Measurements from ENCODE around the gene MUC3A.
A peak's percentile ranks its signal among the peaks of the same experiment; 100 is the strongest.
"Not testable (repeated sequence)": the region's sequence is repeated elsewhere in the genome, so short reads cannot be mapped to it uniquely, and the experiment has no call there.

MUC3A gene

DNA sequence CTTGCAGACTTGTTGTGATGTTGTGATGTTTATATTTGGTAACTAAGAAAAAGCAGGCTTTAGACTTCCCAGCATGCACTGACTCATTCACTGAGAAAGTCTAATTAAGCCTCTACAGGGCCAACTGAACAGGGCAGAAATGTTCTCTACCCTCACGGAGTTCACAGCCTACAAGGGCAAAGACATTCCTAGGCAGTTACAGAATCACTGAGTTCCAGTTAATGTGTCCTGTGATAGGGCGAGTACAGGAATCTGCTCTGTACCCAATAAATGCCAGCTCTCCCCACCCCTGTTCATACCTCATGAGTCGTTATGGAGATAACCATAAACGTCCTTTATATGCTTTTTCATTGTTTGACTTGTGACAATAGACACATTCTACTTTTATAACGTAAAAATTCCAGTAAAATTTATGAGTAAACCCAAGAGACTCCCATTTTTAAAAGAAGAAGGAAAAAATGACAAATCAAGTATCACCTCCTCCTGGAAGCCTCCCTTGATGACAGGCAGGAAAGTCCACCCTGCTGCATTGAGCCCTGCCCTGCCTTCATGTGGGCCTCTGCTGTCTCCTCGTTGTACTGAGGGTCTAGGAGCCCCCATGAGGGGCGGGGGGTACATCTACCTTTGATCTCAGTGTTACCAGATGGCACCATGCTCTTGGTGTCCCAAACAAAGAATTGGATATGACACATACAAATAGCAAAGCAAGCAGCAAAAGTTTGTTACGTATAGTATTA is 34.3 kb downstream of the MUC3A start:
- Histone ChIP-seq H3K4me1 (ENCODE audit: insufficient read depth, poor library complexity, severe bottlenecking) (peaks cover 3% of the 10 kb centered on the region), H3K27me3 (ENCODE audit: insufficient read depth, poor library complexity, severe bottlenecking) (no peaks in the 10 kb centered on the region), H3K27ac (ENCODE audit: poor library complexity, severe bottlenecking) (peak overlapping the region; percentile 68), H3K4me3 (ENCODE audit: severe bottlenecking) (no peak overlapping the region), H3K9me3 (ENCODE audit: severe bottlenecking) (no peaks in the 10 kb centered on the region), H3K36me3 (ENCODE audit: low read depth) (no peaks in the 10 kb centered on the region)
- peak; percentile 99 for ATAC-seq (ENCODE audit: low read depth)
- TF ChIP-seq, protein P1, sequence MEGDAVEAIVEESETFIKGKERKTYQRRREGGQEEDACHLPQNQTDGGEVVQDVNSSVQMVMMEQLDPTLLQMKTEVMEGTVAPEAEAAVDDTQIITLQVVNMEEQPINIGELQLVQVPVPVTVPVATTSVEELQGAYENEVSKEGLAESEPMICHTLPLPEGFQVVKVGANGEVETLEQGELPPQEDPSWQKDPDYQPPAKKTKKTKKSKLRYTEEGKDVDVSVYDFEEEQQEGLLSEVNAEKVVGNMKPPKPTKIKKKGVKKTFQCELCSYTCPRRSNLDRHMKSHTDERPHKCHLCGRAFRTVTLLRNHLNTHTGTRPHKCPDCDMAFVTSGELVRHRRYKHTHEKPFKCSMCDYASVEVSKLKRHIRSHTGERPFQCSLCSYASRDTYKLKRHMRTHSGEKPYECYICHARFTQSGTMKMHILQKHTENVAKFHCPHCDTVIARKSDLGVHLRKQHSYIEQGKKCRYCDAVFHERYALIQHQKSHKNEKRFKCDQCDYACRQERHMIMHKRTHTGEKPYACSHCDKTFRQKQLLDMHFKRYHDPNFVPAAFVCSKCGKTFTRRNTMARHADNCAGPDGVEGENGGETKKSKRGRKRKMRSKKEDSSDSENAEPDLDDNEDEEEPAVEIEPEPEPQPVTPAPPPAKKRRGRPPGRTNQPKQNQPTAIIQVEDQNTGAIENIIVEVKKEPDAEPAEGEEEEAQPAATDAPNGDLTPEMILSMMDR (IDR thresholded peaks at IDR 0.05; ENCODE audit: poor library complexity, severe bottlenecking), result no peak
- DNase-seq (ENCODE audit: low spot score), result no peak

DNA sequence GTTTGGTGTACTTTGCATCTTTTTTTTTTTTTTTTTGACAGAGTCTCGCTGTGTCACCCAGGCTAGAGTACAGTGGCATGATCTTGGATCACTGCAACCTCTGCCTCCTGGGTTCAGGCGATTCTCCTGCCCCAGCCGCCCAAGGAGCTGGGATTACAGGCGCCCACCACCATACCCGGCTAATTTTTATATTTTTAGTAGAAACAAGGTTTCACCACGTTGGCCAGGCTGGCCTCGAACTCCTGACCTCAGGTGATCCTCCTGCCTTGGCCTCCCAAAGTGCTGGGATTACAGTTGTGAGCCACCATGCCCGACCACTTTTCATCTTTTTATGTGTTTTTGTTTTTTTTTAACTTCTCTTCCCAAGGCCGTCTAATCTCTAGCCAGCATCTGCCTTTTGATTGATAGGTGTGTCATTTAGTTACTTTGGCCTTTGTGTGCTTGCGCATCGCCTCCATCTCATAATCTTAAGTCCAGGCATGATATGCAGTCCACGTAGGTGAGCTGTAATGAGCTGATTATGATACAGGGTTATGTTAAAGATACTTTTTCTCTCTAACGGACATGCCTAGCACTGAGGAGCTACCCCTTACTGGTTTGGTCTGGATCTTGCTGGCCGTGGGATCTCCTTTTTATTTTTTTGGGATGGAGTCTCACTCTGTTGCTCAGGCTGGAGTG is 35.0 kb downstream of the MUC3A start:
- peak overlapping the region; percentile 68 for H3K27ac ChIP-seq (ENCODE audit: poor library complexity, severe bottlenecking)
- not testable (repeated sequence) for H3K9me3 ChIP-seq (ENCODE audit: severe bottlenecking); DNase-seq (ENCODE audit: low spot score); H3K36me3 ChIP-seq (ENCODE audit: low read depth); ATAC-seq (ENCODE audit: low read depth); H3K27me3 ChIP-seq (ENCODE audit: insufficient read depth, poor library complexity, severe bottlenecking); H3K4me1 ChIP-seq (ENCODE audit: insufficient read depth, poor library complexity, severe bottlenecking); H3K4me3 ChIP-seq (ENCODE audit: severe bottlenecking)

DNA sequence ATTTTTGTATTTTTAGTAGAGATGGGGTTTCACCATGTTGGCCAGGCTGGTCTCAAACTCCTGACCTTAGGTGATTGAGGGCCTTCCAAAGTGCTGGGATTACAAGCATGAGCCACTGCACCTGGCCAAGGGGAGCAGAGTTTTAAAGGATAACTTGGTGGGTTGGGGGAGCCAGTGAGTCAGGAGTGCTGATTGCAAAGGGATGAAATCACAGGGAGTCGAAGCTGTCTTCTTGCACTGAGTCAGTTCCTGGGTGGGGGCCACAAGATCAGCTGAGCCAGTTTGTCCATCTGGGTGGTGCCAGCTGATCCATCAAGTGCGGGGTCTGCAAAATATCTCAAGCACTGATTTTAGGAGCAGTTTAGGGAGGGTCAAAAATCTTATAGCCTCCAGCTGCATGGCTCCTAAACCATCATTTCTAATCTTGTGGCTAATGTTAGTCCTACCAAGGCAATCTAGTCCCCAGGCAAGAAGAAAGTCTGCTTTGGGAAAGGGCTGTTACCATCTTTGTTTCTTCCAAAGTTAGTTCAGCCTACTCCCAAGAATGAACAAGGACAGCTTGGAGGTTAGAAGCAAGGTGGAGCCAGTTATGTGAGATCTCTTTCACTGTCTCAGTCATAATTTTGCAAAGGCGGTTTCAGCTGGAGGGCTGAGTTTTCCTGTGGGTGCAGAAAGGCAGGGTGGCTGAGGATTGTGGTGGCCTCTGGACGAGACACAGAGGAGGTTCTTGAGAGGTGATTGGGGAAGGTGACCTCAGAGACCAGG is 35.9 kb downstream of the MUC3A start:
- not testable (repeated sequence) for ATAC-seq (ENCODE audit: low read depth); H3K9me3 ChIP-seq (ENCODE audit: severe bottlenecking); H3K4me3 ChIP-seq (ENCODE audit: severe bottlenecking); DNase-seq (ENCODE audit: low spot score); H3K4me1 ChIP-seq (ENCODE audit: insufficient read depth, poor library complexity, severe bottlenecking); H3K36me3 ChIP-seq (ENCODE audit: low read depth); H3K27me3 ChIP-seq (ENCODE audit: insufficient read depth, poor library complexity, severe bottlenecking)
- H3K27ac ChIP-seq (ENCODE audit: poor library complexity, severe bottlenecking), result peak overlapping the region; percentile 68

DNA sequence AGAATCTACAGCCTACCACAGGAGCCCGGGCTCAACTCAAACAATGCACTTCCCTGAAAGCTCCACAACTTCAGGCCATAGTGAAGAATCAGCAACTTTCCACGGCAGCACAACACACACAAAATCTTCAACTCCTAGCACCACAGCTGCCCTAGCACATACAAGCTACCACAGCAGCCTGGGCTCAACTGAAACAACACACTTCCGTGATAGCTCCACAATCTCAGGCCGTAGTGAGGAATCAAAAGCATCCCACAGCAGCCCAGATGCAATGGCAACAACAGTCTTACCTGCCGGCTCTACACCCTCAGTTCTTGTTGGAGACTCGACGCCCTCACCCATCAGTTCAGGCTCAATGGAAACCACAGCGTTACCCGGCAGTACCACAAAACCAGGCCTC is 42.3 kb downstream of the MUC3A start:
- Histone ChIP-seq H3K27ac (ENCODE audit: poor library complexity, severe bottlenecking) (no peak overlapping the region), H3K4me1 (ENCODE audit: insufficient read depth, poor library complexity, severe bottlenecking) (no peaks in the 10 kb centered on the region), H3K36me3 (ENCODE audit: low read depth) (no peaks in the 10 kb centered on the region), H3K9me3 (ENCODE audit: severe bottlenecking) (no peaks in the 10 kb centered on the region), H3K27me3 (ENCODE audit: insufficient read depth, poor library complexity, severe bottlenecking) (no peaks in the 10 kb centered on the region), H3K4me3 (ENCODE audit: severe bottlenecking) (no peak overlapping the region)
- TF ChIP-seq, protein P1 (IDR thresholded peaks at IDR 0.05; ENCODE audit: poor library complexity, severe bottlenecking), result no peak
- DNase-seq (ENCODE audit: low spot score) (no peak), ATAC-seq (ENCODE audit: low read depth) (no peak)

DNA sequence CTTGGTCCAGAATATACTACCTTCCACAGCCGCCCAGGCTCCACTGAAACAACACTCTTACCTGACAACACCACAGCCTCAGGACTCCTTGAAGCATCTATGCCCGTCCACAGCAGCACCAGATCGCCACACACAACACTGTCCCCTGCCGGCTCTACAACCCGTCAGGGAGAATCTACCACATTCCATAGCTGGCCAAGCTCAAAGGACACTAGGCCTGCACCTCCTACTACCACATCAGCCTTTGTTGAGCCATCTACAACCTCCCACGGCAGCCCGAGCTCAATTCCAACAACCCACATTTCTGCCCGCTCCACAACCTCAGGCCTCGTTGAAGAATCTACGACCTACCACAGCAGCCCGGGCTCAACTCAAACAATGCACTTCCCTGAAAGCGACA is 42.9 kb downstream of the MUC3A start:
- H3K27me3 ChIP-seq (ENCODE audit: insufficient read depth, poor library complexity, severe bottlenecking); H3K9me3 ChIP-seq (ENCODE audit: severe bottlenecking); H3K4me1 ChIP-seq (ENCODE audit: insufficient read depth, poor library complexity, severe bottlenecking); H3K36me3 ChIP-seq (ENCODE audit: low read depth); ATAC-seq (ENCODE audit: low read depth); DNase-seq (ENCODE audit: low spot score); H3K4me3 ChIP-seq (ENCODE audit: severe bottlenecking); H3K27ac ChIP-seq (ENCODE audit: poor library complexity, severe bottlenecking): not testable (repeated sequence)

DNA sequence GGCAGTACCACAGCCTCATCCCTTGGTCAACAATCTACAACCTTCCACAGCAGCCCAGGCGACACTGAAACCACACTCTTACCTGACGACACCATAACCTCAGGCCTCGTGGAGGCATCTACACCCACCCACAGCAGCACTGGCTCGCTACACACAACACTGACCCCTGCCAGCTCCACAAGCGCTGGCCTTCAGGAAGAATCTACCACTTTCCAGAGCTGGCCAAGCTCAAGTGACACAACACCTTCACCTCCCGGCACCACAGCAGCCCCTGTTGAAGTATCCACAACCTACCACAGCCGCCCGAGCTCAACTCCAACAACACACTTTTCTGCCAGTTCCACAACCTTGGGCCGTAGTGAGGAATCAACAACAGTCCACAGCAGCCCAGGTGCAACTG is 45.3 kb downstream of the MUC3A start:
- H3K36me3 ChIP-seq (ENCODE audit: low read depth); H3K4me1 ChIP-seq (ENCODE audit: insufficient read depth, poor library complexity, severe bottlenecking); H3K4me3 ChIP-seq (ENCODE audit: severe bottlenecking); H3K27ac ChIP-seq (ENCODE audit: poor library complexity, severe bottlenecking); ATAC-seq (ENCODE audit: low read depth); DNase-seq (ENCODE audit: low spot score); H3K9me3 ChIP-seq (ENCODE audit: severe bottlenecking); H3K27me3 ChIP-seq (ENCODE audit: insufficient read depth, poor library complexity, severe bottlenecking): not testable (repeated sequence)

DNA sequence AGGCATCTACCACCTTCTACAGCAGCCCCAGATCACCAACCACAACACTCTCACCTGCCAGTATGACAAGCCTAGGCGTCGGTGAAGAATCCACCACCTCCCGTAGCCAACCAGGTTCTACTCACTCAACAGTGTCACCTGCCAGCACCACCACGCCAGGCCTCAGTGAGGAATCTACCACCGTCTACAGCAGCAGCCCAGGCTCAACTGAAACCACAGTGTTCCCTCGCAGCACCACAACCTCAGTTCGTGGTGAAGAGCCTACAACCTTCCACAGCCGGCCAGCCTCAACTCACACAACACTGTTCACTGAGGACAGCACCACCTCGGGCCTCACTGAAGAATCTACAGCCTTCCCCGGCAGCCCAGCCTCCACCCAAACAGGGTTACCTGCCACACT is 49.2 kb downstream of the MUC3A start:
- H3K4me1 ChIP-seq (ENCODE audit: insufficient read depth, poor library complexity, severe bottlenecking); ATAC-seq (ENCODE audit: low read depth); H3K9me3 ChIP-seq (ENCODE audit: severe bottlenecking); H3K27ac ChIP-seq (ENCODE audit: poor library complexity, severe bottlenecking); H3K4me3 ChIP-seq (ENCODE audit: severe bottlenecking); H3K36me3 ChIP-seq (ENCODE audit: low read depth); H3K27me3 ChIP-seq (ENCODE audit: insufficient read depth, poor library complexity, severe bottlenecking); DNase-seq (ENCODE audit: low spot score): not testable (repeated sequence)

DNA sequence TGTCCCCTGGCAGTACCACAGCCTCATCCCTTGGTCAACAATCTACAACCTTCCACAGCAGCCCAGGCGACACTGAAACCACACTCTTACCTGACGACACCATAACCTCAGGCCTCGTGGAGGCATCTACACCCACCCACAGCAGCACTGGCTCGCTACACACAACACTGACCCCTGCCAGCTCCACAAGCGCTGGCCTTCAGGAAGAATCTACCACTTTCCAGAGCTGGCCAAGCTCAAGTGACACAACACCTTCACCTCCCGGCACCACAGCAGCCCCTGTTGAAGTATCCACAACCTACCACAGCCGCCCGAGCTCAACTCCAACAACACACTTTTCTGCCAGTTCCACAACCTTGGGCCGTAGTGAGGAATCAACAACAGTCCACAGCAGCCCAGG is 50.0 kb downstream of the MUC3A start:
- ATAC-seq (ENCODE audit: low read depth); H3K4me1 ChIP-seq (ENCODE audit: insufficient read depth, poor library complexity, severe bottlenecking); H3K4me3 ChIP-seq (ENCODE audit: severe bottlenecking); H3K9me3 ChIP-seq (ENCODE audit: severe bottlenecking); DNase-seq (ENCODE audit: low spot score); H3K27ac ChIP-seq (ENCODE audit: poor library complexity, severe bottlenecking); H3K36me3 ChIP-seq (ENCODE audit: low read depth); H3K27me3 ChIP-seq (ENCODE audit: insufficient read depth, poor library complexity, severe bottlenecking): not testable (repeated sequence)

DNA sequence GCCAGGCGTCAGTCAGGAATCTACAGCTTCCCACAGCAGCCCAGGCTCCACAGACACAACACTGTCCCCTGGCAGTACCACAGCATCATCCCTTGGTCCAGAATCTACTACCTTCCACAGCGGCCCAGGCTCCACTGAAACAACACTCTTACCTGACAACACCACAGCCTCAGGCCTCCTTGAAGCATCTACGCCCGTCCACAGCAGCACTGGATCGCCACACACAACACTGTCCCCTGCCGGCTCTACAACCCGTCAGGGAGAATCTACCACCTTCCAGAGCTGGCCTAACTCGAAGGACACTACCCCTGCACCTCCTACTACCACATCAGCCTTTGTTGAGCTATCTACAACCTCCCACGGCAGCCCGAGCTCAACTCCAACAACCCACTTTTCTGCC is 50.7 kb downstream of the MUC3A start:
- not testable (repeated sequence) for H3K27me3 ChIP-seq (ENCODE audit: insufficient read depth, poor library complexity, severe bottlenecking); H3K9me3 ChIP-seq (ENCODE audit: severe bottlenecking); H3K27ac ChIP-seq (ENCODE audit: poor library complexity, severe bottlenecking); H3K36me3 ChIP-seq (ENCODE audit: low read depth); DNase-seq (ENCODE audit: low spot score); H3K4me1 ChIP-seq (ENCODE audit: insufficient read depth, poor library complexity, severe bottlenecking); H3K4me3 ChIP-seq (ENCODE audit: severe bottlenecking); ATAC-seq (ENCODE audit: low read depth)

Measured in RWPE2 (cell line).